GM18870 (cell line): ENCODE measurements around the gene IKZF2.

ENCODE experiments used
- ATAC-seq: cut with Tn5 transposase; IDR thresholded peaks from one replicate; pipeline ENCODE4 v1.9.1; 2021; ENCODE audit warnings: moderate library complexity; ENCODE audit not compliant: unreplicated experiment

The IKZF2 gene

GRCh38 chr2:213104092-213104902, 47.1 kb downstream of the IKZF2 start:
- ATAC-seq = no peak

DNA sequence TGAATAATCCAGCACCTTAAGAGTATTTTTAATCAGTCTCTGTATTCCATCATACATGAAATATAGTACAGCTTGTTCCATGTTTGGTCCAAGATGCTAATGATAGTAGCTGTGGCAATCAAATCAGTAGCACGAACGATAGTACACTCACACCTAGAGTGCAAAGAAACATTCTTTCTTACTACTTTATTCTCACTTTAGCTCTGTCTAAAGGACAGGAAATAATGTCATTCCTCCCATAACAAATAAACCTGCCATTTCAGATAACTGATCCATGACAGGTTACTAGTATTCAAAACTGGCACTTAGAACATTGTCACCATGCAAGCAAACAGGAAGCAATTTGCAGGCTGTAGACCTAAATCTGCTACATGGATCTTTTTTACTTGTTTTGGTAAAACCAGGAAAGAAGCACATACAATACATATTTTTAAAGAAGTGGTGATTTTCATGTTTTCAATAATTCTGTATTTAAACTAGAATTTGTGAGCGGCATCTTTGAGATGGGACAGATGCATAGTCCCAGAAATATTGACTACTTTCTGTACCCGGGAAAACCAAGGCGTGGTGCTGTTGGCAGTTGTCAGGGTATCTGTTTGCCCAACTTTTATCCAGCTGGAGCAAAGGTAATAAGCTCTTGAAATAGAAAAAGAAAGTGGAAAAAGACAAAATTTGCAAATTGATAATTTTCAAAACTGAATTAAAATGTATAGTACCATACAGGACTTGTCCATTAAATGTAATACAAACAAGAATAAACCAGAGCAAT, 49.5 kb downstream of the IKZF2 start:
- ATAC-seq = no peak

- ATAC-seq = no peak
These were observed 50.3 kb downstream of the IKZF2 start for GRCh38 chr2:213101109-213101508.

DNA sequence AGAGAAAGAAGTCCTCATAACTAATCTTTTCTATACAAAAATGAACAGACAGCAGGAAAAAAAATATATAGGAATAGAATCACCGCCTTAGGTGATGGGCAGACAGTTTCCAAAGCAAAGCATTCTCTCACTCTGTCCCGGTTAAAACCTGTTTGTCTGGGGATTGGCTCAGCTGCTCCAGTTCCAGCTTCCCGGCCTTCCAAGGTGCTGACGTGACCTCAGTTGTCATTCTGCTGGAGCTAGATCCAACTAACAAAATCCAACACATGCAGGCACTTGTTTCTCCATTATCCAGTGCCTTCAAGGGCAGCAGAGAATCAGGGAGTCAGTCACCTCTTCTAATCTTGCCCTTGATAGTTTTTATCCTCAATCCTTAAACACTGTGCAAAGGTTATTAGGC, 52.8 kb downstream of the IKZF2 start:
- ATAC-seq = no peak

DNA sequence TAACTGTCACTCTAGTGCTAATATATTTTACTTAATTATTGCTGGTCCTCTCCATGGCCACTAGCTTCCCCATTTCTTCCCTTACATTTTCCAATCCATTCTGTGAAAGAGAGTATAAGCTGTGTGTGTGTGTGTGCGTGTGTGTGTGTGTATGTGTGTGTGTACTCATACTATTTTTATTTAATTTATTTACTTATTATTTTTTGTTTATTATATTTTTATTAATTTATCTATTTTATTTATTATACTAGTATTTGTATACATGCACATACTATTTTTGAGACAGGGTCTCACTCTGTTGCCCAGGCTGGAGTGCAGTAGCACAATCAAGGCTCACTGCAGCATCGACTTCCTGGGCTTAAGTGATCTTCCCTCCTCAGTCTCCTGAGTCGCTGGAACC, 59.6 kb downstream of the IKZF2 start:
- ATAC-seq = no peak

DNA sequence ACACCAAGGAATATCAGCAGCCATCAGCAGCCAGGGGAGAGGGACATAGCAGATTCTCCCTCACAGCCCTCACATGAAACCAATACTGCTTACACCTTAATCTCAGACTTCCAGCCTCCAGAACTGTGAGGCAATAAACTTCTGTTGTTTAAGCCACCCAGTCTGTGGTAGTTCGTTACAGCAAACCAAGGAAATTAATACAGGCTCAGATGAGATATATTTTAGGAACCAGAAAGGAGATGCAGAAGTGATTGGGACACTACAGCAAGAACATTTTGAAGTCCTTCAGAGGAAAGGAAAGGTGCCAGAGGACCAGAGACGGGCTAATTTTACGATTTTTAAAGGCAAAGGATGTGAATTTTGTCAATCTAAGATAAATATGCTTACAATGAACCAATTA, 60.6 kb downstream of the IKZF2 start:
- ATAC-seq = no peak

DNA sequence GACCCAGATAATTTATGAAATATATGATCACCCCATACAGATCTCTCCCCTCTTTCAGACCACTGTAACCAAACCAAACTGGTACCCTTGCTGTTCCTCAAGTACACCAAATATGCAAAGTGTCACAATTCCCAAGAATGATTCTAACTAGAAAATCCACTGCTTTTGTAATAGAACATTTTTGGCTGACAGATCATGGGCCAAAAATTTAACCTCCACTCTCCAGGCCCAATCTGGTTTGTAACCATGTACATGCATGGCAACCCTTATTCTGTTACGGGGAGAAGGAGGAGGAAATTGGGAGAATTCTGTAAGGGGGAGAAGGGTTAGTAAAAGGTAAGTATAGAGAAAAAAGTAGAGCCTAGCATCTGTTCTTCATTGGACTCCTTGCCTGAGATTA, 62.0 kb downstream of the IKZF2 start:
- no peak for ATAC-seq

DNA sequence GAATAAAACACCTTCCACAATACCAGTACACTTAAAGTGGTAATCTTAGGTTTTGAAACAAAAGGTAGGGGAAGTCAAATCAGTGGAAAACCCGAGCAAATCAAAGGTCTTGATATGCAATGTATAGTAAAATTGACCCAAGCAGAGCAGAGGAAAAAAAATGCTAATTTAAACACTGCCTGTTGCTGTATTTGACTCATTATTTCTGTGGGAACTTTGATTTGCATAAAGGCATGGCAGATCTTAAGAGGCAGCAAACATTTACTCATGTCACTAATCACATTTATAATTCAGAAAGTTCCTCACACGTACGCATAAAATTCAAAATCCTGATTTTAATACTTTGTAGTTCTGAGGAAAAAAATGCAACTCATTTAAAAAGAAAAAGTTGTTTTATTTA, 64.4 kb downstream of the IKZF2 start:
- ATAC-seq = peak; percentile 74

- no peak for ATAC-seq
These were observed 64.8 kb downstream of the IKZF2 start for GRCh38 chr2:213086571-213086970.

DNA sequence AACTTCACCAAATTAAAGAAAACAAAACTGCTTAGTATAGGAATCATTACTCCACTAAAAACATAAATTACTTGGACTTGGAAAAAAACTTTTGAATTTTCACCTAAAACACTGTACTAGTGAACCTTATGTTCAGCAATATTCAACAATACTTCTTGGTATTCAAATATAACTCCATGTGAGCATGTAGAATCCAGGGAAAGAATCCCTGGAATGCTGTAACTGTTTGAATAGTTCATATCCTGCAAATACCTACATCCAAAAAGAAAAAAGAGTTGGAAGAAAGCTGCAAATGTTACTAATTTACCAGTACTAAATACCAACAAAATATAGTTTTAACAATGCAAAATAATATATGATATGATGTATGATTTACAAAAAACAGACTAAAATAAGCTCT, 65.4 kb downstream of the IKZF2 start:
- no peak for ATAC-seq

GRCh38 chr2:213085538-213085937, 65.9 kb downstream of the IKZF2 start:
- no peak for ATAC-seq

- ATAC-seq = no peak
These were observed 67.2 kb downstream of the IKZF2 start for GRCh38 chr2:213084261-213084660.

- ATAC-seq = no peak
These were observed 70.3 kb downstream of the IKZF2 start for GRCh38 chr2:213080969-213081617.

GRCh38 chr2:213079756-213080155, 71.7 kb downstream of the IKZF2 start:
- no peak for ATAC-seq

- ATAC-seq = no peak
These were observed 72.7 kb downstream of the IKZF2 start for GRCh38 chr2:213078686-213079085.

GRCh38 chr2:213069531-213069930, 81.9 kb downstream of the IKZF2 start:
- ATAC-seq = no peak

DNA sequence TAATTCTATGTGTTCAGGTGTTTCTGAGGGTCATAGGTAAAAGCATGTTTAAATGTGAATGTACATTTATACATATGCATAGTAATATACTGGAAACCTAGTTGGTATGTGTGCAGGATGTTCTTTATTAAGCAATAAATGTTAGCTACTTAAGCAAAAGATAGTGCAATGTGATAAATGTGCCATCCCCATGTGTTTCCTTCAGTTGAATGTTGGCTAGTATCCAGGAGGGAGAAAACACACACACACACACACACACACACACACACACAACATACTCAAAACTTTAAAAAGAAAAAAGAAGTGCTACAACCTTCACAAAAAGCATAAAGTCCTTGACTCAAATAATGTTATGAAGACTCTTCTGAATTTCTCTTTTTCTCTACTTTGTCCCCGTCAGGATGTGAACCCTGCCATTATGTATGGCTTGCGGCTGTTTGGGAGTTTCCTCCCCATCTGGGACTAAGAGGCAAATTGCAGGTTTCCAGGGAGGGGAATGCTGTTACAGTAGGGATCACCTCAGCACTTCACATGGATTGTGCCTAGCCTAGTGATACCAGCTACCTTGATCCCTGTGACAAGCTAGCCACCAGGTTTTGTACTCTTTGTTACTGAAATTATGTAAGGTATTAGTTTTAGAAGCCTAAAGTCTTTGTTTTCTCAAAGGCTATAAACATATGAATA, 82.6 kb downstream of the IKZF2 start:
- ATAC-seq = no peak

- ATAC-seq = no peak
These were observed 83.5 kb downstream of the IKZF2 start for GRCh38 chr2:213067888-213068287.

GRCh38 chr2:213066443-213066743, 85.0 kb downstream of the IKZF2 start:
- no peak for ATAC-seq

DNA sequence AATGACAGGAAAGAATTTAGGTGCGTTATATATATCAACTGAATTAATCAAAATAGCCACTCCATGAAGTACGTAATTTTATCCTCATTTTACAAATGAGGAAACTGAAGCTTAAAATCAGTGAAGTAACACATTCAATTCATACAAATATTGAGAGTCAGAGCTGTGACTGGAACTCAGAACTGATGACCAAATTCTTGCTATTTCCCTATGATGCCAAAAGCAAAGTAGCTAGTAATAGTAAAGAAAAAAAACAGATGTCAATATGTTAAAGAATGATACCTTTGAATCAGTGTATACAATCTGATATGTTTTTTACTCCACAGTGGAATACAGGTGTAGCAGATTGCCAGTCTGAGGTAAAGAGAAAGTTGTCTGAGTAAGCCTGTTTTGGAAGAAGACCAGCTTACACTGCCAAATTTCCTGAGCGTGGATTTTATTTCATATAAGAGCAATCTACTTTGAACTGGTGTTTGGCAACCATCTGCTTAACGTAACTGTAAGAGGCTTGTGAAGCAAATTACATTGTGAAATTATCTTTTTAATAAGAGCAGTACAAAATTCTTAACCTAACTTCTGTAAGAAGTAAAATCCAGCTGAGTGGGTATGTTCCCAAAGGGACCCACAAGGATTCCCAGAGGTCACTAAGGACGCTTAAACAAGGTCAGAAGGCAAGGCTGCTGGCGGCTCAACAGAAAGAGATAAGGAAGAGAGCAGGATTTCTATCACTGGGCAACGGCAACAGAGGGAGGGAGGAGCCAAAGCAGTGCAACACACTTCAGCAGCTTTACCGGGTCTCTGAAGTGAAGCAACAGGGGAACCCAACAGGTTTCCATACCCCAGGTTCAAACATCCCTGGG, 85.6 kb downstream of the IKZF2 start:
- ATAC-seq = no peak

DNA sequence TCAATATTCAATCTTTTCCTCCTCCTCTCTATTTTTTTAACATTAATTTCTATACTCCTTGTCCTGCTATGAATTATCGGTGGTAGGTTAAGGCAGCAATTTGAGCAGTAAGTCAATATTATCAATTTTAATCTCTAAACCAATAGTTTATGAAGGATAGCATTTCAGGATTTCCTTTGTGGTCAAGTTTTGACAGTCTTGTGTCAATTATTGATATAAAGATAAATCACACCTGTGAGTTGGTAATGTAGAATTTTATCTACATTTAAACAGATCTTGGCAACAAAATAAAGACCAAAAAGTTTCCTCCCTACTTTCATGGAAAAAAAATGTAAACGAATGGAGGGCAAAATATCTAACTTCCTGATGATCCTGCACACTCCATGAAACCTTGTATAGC, 87.3 kb downstream of the IKZF2 start:
- no peak for ATAC-seq
